BLaER1 treated with 17β-estradiol and CSF1 and Interleukin-3, amounts not matched to agents 10 nM and 100 nM (cell line): ENCODE results near the gene IGFL1.
"Not testable (repeated sequence)": the region's sequence is repeated elsewhere in the genome, so short reads cannot be mapped to it uniquely, and the experiment has no call there.

Experiments used
- H3K27ac ChIP-seq, 11 experiments: shearing (Covaris generic); formaldehyde crosslinking; 2 replicates each; pipeline ENCODE4 v1.8.1; 2022
- H3K27me3 ChIP-seq, 11 experiments: shearing (Covaris generic); formaldehyde crosslinking; 2 replicates each; pipeline ENCODE4 v1.8.1; 2022
- H3K36me3 ChIP-seq, 11 experiments: shearing (Covaris generic); formaldehyde crosslinking; 2 replicates each; pipeline ENCODE4 v1.8.1; 2022
- H3K4me1 ChIP-seq, 10 experiments: shearing (Covaris generic); formaldehyde crosslinking; 2 replicates each; pipeline ENCODE4 v1.8.1; 2022
- H3K4me2 ChIP-seq, 11 experiments: shearing (Covaris generic); formaldehyde crosslinking; 2 replicates each; pipeline ENCODE4 v1.8.1; 2022
- H3K4me3 ChIP-seq, 10 experiments: shearing (Covaris generic); formaldehyde crosslinking; 2 replicates each; pipeline ENCODE4 v1.8.1; 2022
- H3K9ac ChIP-seq, 11 experiments: shearing (Covaris generic); formaldehyde crosslinking; 2 replicates each; pipeline ENCODE4 v1.8.1; 2022
- H3K9me3 ChIP-seq, 11 experiments: shearing (Covaris generic); formaldehyde crosslinking; replicated peaks in 1 of 11; 2 replicates each; pipeline ENCODE4 v1.8.1; 2022
- H4K20me1 ChIP-seq, 11 experiments: shearing (Covaris generic); formaldehyde crosslinking; 2 replicates each; pipeline ENCODE4 v1.8.1; 2022
- Cebpa-rat ChIP-seq, 11 experiments: shearing (Covaris generic); IDR thresholded peaks; 2 replicates each; pipeline ENCODE4 v1.8.1; 2022

IGFL1 gene

GRCh38 chr19:46264801-46265200 lies 35.3 kb downstream of the IGFL1 start:
- H4K20me1 ChIP-seq = peaks cover 0 to 57% (median 6%) of the 10 kb centered on the region in 11 experiments; a peak in 11 of 22 replicates
- not testable (repeated sequence) for H3K36me3 ChIP-seq, H3K4me3 ChIP-seq, H3K9me3 ChIP-seq, H3K9ac ChIP-seq, H3K27ac ChIP-seq, H3K4me2 ChIP-seq
- H3K4me1 ChIP-seq = peaks cover 11 to 27% (median 15%) of the 10 kb centered on the region in 10 experiments
- TF ChIP-seq Cebpa-rat (IDR thresholded peaks at IDR 0.05) = 0 out of 22 replicates have a peak, but pooled peaks of 1 of the 11 experiments have one; percentile 41
- peaks cover 0 to 98% (median 20%) of the 10 kb centered on the region in 11 experiments; a peak in 18 of 22 replicates for H3K27me3 ChIP-seq

GRCh38 chr19:46265217-46265828 lies 35.8 kb downstream of the IGFL1 start:
- no peaks in the 10 kb centered on the region for H3K9me3 ChIP-seq
- no peak overlapping the region for H3K4me3 ChIP-seq
- TF ChIP-seq Cebpa-rat (IDR thresholded peaks at IDR 0.05) = no peak
- H3K9ac ChIP-seq = no peak overlapping the region
- H3K27ac ChIP-seq = no peak overlapping the region
- no peak overlapping the region for H3K4me2 ChIP-seq
- H4K20me1 ChIP-seq = peaks cover 0 to 51% (median 5%) of the 10 kb centered on the region in 11 experiments; a peak in 11 of 22 replicates
- peaks cover 0 to 98% (median 18%) of the 10 kb centered on the region in 11 experiments; a peak in 19 of 22 replicates for H3K27me3 ChIP-seq
- H3K4me1 ChIP-seq = peaks cover 11 to 27% (median 15%) of the 10 kb centered on the region in 10 experiments
- H3K36me3 ChIP-seq = no peaks in the 10 kb centered on the region

GRCh38 chr19:46269101-46269500 lies 39.6 kb downstream of the IGFL1 start:
- TF ChIP-seq Cebpa-rat (IDR thresholded peaks at IDR 0.05) = no peak
- peaks cover 0 to 29% (median 14%) of the 10 kb centered on the region in 10 experiments; a peak in 14 of 20 replicates for H3K4me1 ChIP-seq
- peaks cover 0 to 5% (median 0%) of the 10 kb centered on the region in 11 experiments; a peak in 1 of 22 replicates for H3K9me3 ChIP-seq
- no peak overlapping the region for H3K27ac ChIP-seq
- peaks cover 0 to 16% (median 0%) of the 10 kb centered on the region in 11 experiments; a peak in 5 of 22 replicates for H4K20me1 ChIP-seq
- H3K4me2 ChIP-seq = peak overlapping the region in 1 of 11 experiments; percentile 17; a peak in 1 of 22 replicates
- H3K4me3 ChIP-seq = no peak overlapping the region
- H3K36me3 ChIP-seq = no peaks in the 10 kb centered on the region
- peaks cover 0 to 93% (median 10%) of the 10 kb centered on the region in 11 experiments; a peak in 13 of 22 replicates for H3K27me3 ChIP-seq
- H3K9ac ChIP-seq = no peak overlapping the region

- Histone ChIP-seq H3K4me3 (no peak overlapping the region), H3K9me3 (peaks cover 0 to 5% (median 0%) of the 10 kb centered on the region in 11 experiments; a peak in 1 of 22 replicates), H3K4me2 (peak overlapping the region in 9 of 11 experiments; percentile 1 to 57 (median 35); a peak in 14 of 22 replicates), H3K4me1 (peaks cover 0 to 29% (median 13%) of the 10 kb centered on the region in 10 experiments; a peak in 13 of 20 replicates), H3K27me3 (peaks cover 0 to 81% (median 10%) of the 10 kb centered on the region in 11 experiments; a peak in 13 of 22 replicates), H4K20me1 (peaks cover 0 to 4% (median 0%) of the 10 kb centered on the region in 11 experiments; a peak in 1 of 22 replicates), H3K36me3 (no peaks in the 10 kb centered on the region), H3K9ac (no peak overlapping the region), H3K27ac (no peak overlapping the region)
- no peak for TF ChIP-seq Cebpa-rat (IDR thresholded peaks at IDR 0.05)
Observed at GRCh38 chr19:46270521-46271256, 41.1 kb downstream of the IGFL1 start.

- Histone ChIP-seq H3K9me3 (peaks cover 0 to 5% (median 0%) of the 10 kb centered on the region in 11 experiments; a peak in 1 of 22 replicates), H3K4me2 (peak overlapping the region in 8 of 11 experiments; percentile 1 to 57 (median 44); a peak in 14 of 22 replicates), H3K4me3 (no peak overlapping the region), H3K36me3 (no peaks in the 10 kb centered on the region), H4K20me1 (peaks cover 0 to 3% (median 0%) of the 10 kb centered on the region in 11 experiments; a peak in 1 of 22 replicates), H3K27me3 (peaks cover 0 to 72% (median 10%) of the 10 kb centered on the region in 11 experiments; a peak in 13 of 22 replicates), H3K4me1 (peaks cover 0 to 29% (median 13%) of the 10 kb centered on the region in 10 experiments; a peak in 13 of 20 replicates), H3K27ac (no peak overlapping the region), H3K9ac (no peak overlapping the region)
- no peak for TF ChIP-seq Cebpa-rat (IDR thresholded peaks at IDR 0.05)
Observed at GRCh38 chr19:46271481-46272197, 42.1 kb downstream of the IGFL1 start.

GRCh38 chr19:46273931-46274330 lies 44.4 kb downstream of the IGFL1 start:
- H3K4me1 ChIP-seq = peaks cover 0 to 31% (median 16%) of the 10 kb centered on the region in 10 experiments; a peak in 13 of 20 replicates
- H3K36me3 ChIP-seq, H3K4me2 ChIP-seq, H3K9me3 ChIP-seq, H3K9ac ChIP-seq, H4K20me1 ChIP-seq, H3K27ac ChIP-seq, H3K4me3 ChIP-seq: not testable (repeated sequence)
- peaks cover 0 to 49% (median 10%) of the 10 kb centered on the region in 11 experiments; a peak in 13 of 22 replicates for H3K27me3 ChIP-seq

GRCh38 chr19:46279177-46279576 lies 49.6 kb downstream of the IGFL1 start:
- no peak for TF ChIP-seq Cebpa-rat (IDR thresholded peaks at IDR 0.05)

More at GRCh38 chr19:46279177-46279576, 49.6 kb downstream of the IGFL1 start:
- Histone ChIP-seq H3K9me3 (no peaks in the 10 kb centered on the region), H4K20me1 (no peaks in the 10 kb centered on the region), H3K4me3 (no peak overlapping the region), H3K27ac (no peak overlapping the region), H3K4me1 (peaks cover 0 to 15% (median 2%) of the 10 kb centered on the region in 10 experiments; a peak in 4 of 20 replicates), H3K9ac (no peak overlapping the region), H3K27me3 (peaks cover 0 to 2% (median 0%) of the 10 kb centered on the region in 11 experiments; a peak in 1 of 22 replicates), H3K36me3 (no peaks in the 10 kb centered on the region), H3K4me2 (peak overlapping the region in 6 of 11 experiments; percentile 6 to 35 (median 10); a peak in 5 of 22 replicates)
